HepG2 (cell line): Measurements from ENCODE around the gene SH2D6. TPM values are rescaled to one million over a fixed set of nuclear protein-coding genes. Genes with fewer than 3 reads are reported as not detected.

Source experiments
- ATAC-seq: fragments of 200-7000 bp; cut with Tn5 transposase; 3 replicates; pipeline ENCODE4 v1.9.1; 2020; ENCODE audit warnings: mild to moderate bottlenecking, moderate library complexity
- BruUV-seq: library from RNA; stranded (reverse); fragments of 400-500 nt; replicated peaks from 2 replicates; lab custom pipeline; 2021; lab: Mats Ljungman, UMichigan
- CTCF ChIA-PET: fragments of 300-600 bp; formaldehyde crosslinking; extraction: SDS; loops from one replicate; lab custom pipeline; 2021; ENCODE audit warnings: low total read pairs, inconsistent platforms, low intra/inter-chr PET ratio; lab: Yijun Ruan, JAX
- POLR2A ChIA-PET: fragments of 350-600 bp; sonication (Branson Sonifier 250); formaldehyde crosslinking; loops from one replicate; lab custom pipeline; 2020; ENCODE audit warnings: antibody characterized with exemption, inconsistent platforms; lab: Yijun Ruan, JAX
- DNase-seq: peaks from one replicate; pipeline ENCODE4 v3.0.0-alpha.2; 2015; ENCODE audit warnings: low spot score
- FAIRE-seq: peaks from 3 replicates; lab custom pipeline; 2011; peaks lifted over from hg19 to GRCh38; lab: Jason Lieb, UNC
- H2AFZ ChIP-seq: one replicate; pipeline ENCODE4 v1.6.1; 2011; ENCODE audit warnings: low read length, inconsistent platforms
- H3K27ac ChIP-seq: fragments of 300-600 bp; 3 replicates; pipeline ENCODE4 v1.8.0; 2011; ENCODE audit warnings: mixed run types, mild to moderate bottlenecking, mixed read lengths, low read length, inconsistent platforms; ENCODE audit not compliant: insufficient read depth; ENCODE audit errors: extremely low read length
- H3K27me3 ChIP-seq, 2 experiments: fragments of 200-600 bp in 1 of 2; 2 replicates in 1 of 2; 3 replicates in 1 of 2; pipeline versions ENCODE4 v1.6.0 to v1.8.0; 2011; ENCODE audit warnings: low read length in 2 of 2, mild to moderate bottlenecking in 2 of 2, moderate library complexity in 2 of 2, inconsistent platforms in 1 of 2; ENCODE audit not compliant: insufficient read depth in 2 of 2, control insufficient read depth in 1 of 2
- H3K36me3 ChIP-seq, 2 experiments: fragments of 200-600 bp in 1 of 2; replicated peaks in 1 of 2; 2 replicates in 1 of 2; 3 replicates in 1 of 2; pipeline versions ENCODE4 v1.5.1 to v1.8.0; 2011; ENCODE audit warnings: low read length in 2 of 2, inconsistent platforms in 1 of 2; ENCODE audit not compliant: insufficient read depth in 2 of 2, control insufficient read depth in 1 of 2
- H3K4me1 ChIP-seq: 2 replicates; pipeline ENCODE4 v1.5.1; 2012; ENCODE audit warnings: low read length, inconsistent platforms; ENCODE audit not compliant: insufficient read depth
- H3K4me2 ChIP-seq: 2 replicates; pipeline ENCODE4 v1.6.0; 2011; ENCODE audit warnings: low read depth, low read length, inconsistent platforms
- H3K4me3 ChIP-seq, 3 experiments: fragments of 200-600 bp in 1 of 3; sonication (generic), shearing (Covaris generic) in 1 of 3; replicated peaks in 1 of 3; 2 replicates each; pipeline ENCODE4 v1.5.1; 2011 to 2016; ENCODE audit warnings: low read length in 3 of 3, inconsistent platforms in 2 of 3, low read depth in 2 of 3, mild to moderate bottlenecking in 2 of 3, control low read depth in 1 of 3, mixed read lengths in 1 of 3; ENCODE audit not compliant: insufficient read depth in 1 of 3
- H3K79me2 ChIP-seq: one replicate; pipeline ENCODE4 v1.6.1; 2011; ENCODE audit warnings: low read length, inconsistent platforms; ENCODE audit not compliant: insufficient read depth
- H3K9ac ChIP-seq: 2 replicates; pipeline ENCODE4 v1.6.0; 2011; ENCODE audit warnings: mild to moderate bottlenecking, low read depth, low read length, inconsistent platforms; ENCODE audit not compliant: insufficient read depth
- H3K9me3 ChIP-seq: 2 replicates; pipeline ENCODE4 v1.5.1; 2012; ENCODE audit warnings: mild to moderate bottlenecking, low read length
- H4K20me1 ChIP-seq: 2 replicates; pipeline ENCODE4 v1.6.0; 2011; ENCODE audit warnings: inconsistent platforms, mild to moderate bottlenecking, low read length, moderate library complexity; ENCODE audit not compliant: insufficient read depth
- CHD4 ChIP-seq: fragments of 200-600 bp; sonication (generic); IDR thresholded peaks from 2 replicates; pipeline ENCODE4 v1.7.0; 2017; ENCODE audit warnings: mild to moderate bottlenecking, low read length, borderline replicate concordance
- GABPB1 ChIP-seq: IDR thresholded peaks from 2 replicates; pipeline ENCODE4 v1.6.1; 2016; ENCODE audit warnings: mild to moderate bottlenecking, missing genetic modification reagents, moderate library complexity, missing compliant biosample characterization
- HNF4A ChIP-seq: sonication (generic); formaldehyde crosslinking; IDR thresholded peaks from 2 replicates; pipeline ENCODE4 v1.4.0; 2020; ENCODE audit warnings: missing genetic modification reagents
- HNRNPK ChIP-seq: fragments of 200-400 bp; formaldehyde crosslinking; IDR thresholded peaks from 2 replicates; pipeline ENCODE4 v1.6.1; 2018; ENCODE audit warnings: low read length, low read depth, moderate library complexity, mild to moderate bottlenecking; ENCODE audit not compliant: poor library complexity, severe bottlenecking
- IRF2 ChIP-seq: IDR thresholded peaks from 2 replicates; pipeline ENCODE4 v1.6.1; 2018; ENCODE audit warnings: missing genetic modification reagents, missing compliant biosample characterization
- MAZ ChIP-seq, 2 experiments: sonication (generic) in 1 of 2; formaldehyde crosslinking in 1 of 2; IDR thresholded peaks; 2 replicates each; pipeline versions ENCODE4 v1.5.0 to v1.6.1; 2012 to 2020; ENCODE audit warnings: low read depth in 2 of 2, mild to moderate bottlenecking in 2 of 2, borderline replicate concordance in 1 of 2, improper control_type of control experiment in 1 of 2, low read length in 1 of 2, missing genetic modification reagents in 1 of 2, moderate library complexity in 1 of 2
- NFIB ChIP-seq: sonication (generic); formaldehyde crosslinking; IDR thresholded peaks from 2 replicates; pipeline ENCODE4 v1.9.0; 2021; ENCODE audit warnings: missing genetic modification reagents, mild to moderate bottlenecking, borderline replicate concordance
- NRL ChIP-seq: sonication (generic); formaldehyde crosslinking; IDR thresholded peaks from 2 replicates; pipeline ENCODE4 v1.5.0; 2020; ENCODE audit warnings: missing genetic modification reagents, mild to moderate bottlenecking, moderate library complexity, borderline replicate concordance
- RBM22 ChIP-seq: fragments of 200-400 bp; formaldehyde crosslinking; optimal IDR thresholded peaks from 2 replicates; pipeline ENCODE3; 2017; ENCODE audit warnings: mild to moderate bottlenecking, low read length, moderate library complexity
- RFX1 ChIP-seq: fragments of 450-650 bp; IDR thresholded peaks from 2 replicates; pipeline ENCODE4 v1.6.1; 2017
- ZBTB21 ChIP-seq: sonication (generic); formaldehyde crosslinking; IDR thresholded peaks from 2 replicates; pipeline ENCODE4 v1.4.0; 2020; ENCODE audit warnings: missing genetic modification reagents
- ZBTB34 ChIP-seq: sonication (generic); formaldehyde crosslinking; IDR thresholded peaks from 2 replicates; pipeline ENCODE4 v1.8.0; 2022; ENCODE audit warnings: mild to moderate bottlenecking, missing genetic modification reagents
- ZBTB7B ChIP-seq: sonication (generic); formaldehyde crosslinking; IDR thresholded peaks from 2 replicates; pipeline ENCODE4 v1.4.0; 2020; ENCODE audit warnings: missing genetic modification reagents
- ZKSCAN1 ChIP-seq: fragments of 150-350 bp; IDR thresholded peaks from 2 replicates; pipeline ENCODE4 v1.6.1; 2014; ENCODE audit warnings: low read length
- ZNF101 ChIP-seq: sonication (generic); formaldehyde crosslinking; IDR thresholded peaks from 2 replicates; pipeline ENCODE4 v1.4.0; 2020; ENCODE audit warnings: mild to moderate bottlenecking, low read depth, missing genetic modification reagents, borderline replicate concordance
- ZNF614 ChIP-seq: IDR thresholded peaks from 2 replicates; pipeline ENCODE4 v1.6.1; 2018; ENCODE audit warnings: missing biosample characterization, missing genetic modification reagents, inconsistent platforms, borderline replicate concordance
- ZNF703 ChIP-seq: sonication (generic); formaldehyde crosslinking; IDR thresholded peaks from 2 replicates; pipeline ENCODE4 v1.5.1; 2020; ENCODE audit warnings: missing genetic modification reagents, mild to moderate bottlenecking, moderate library complexity, borderline replicate concordance
- ZNF747 ChIP-seq: sonication (generic); formaldehyde crosslinking; IDR thresholded peaks from 2 replicates; pipeline ENCODE4 v1.8.1; 2023; ENCODE audit warnings: missing genetic modification reagents, mild to moderate bottlenecking, borderline replicate concordance
- ZNF768 ChIP-seq: sonication (generic); formaldehyde crosslinking; IDR thresholded peaks from 2 replicates; pipeline ENCODE4 v1.4.0; 2020; ENCODE audit warnings: missing genetic modification reagents
- ZNF790 ChIP-seq: sonication (generic); formaldehyde crosslinking; IDR thresholded peaks from 2 replicates; pipeline ENCODE4 v1.8.0; 2022; ENCODE audit warnings: missing genetic modification reagents, mild to moderate bottlenecking, borderline replicate concordance
- ZSCAN21 ChIP-seq: sonication (generic); formaldehyde crosslinking; IDR thresholded peaks from 2 replicates; pipeline ENCODE4 v1.8.0; 2022; ENCODE audit warnings: mild to moderate bottlenecking, missing genetic modification reagents, moderate library complexity, borderline replicate concordance
- WGBS: methylation state at CpG from one replicate; pipeline ENCODE4 v1.1.6; 2017; ENCODE audit warnings: low lambda C conversion rate; 5-methylcytosine and 5-hydroxymethylcytosine counted together
- in situ Hi-C: cut with HindIII; loops from 2 replicates; pipeline ENCODE4 v1.10.0; 2017; ENCODE audit warnings: low pct_unique_long_range_greater_than_20kb; ENCODE audit not compliant: extremely low pct_ligation_motif_present
- intact Hi-C: fragments of 100-400 bp; cut with micrococcal nuclease; formaldehyde crosslinking; loops from one replicate; pipeline ENCODE4 v1.10.0; 2022; ENCODE audit not compliant: unreplicated experiment
- polyA plus RNA-seq, 8 experiments: library from polyadenylated mRNA; depleted of rRNA in 3 of 8; stranded (reverse) in 7 of 8; unstranded in 1 of 8; fragments of >200 nt; fragmentation: Illumina TruSeq in 4 of 8; extraction: Trizol in 4 of 8; gene quantifications; 2 replicates each; pipeline versions ENCODE4 v1.2.1 to v1.2.3, GENCODE V29; 2011 to 2016; ENCODE audit warnings: low read depth in 4 of 8, missing spikeins in 1 of 8, mixed read lengths in 1 of 8; ENCODE audit not compliant: insufficient read depth in 1 of 8
- total RNA-seq, 5 experiments: library from RNA; depleted of rRNA; stranded (reverse); fragments of >200 nt; fragmentation: Illumina TruSeq; extraction: Trizol; gene quantifications; 2 replicates each; pipeline ENCODE4 v1.2.3, GENCODE V29; 2016; ENCODE audit warnings: low read depth in 1 of 5

The SH2D6 gene
- total and polyA plus RNA-seq, 2 of the 13 experiments (the other 11 are each of a cell fraction or from before 2014, with no cell fraction given), result 0.11 to 0.26 TPM

- in situ Hi-C loops (no loop called here), intact Hi-C loops (loop anchor here (2.0 kb wide), 1 partner anchor 49 kb away; no protein-coding TSS in a partner anchor)
- Histone ChIP-seq H3K36me3 (no peaks in the 10 kb centered on the region), H3K4me3 (no peak overlapping the region), H3K27me3 (no peaks in the 10 kb centered on the region), H3K9ac (no peak overlapping the region), H2AFZ (no peak overlapping the region), H4K20me1 (no peaks in the 10 kb centered on the region), H3K4me1 (peaks cover 74% of the 10 kb centered on the region), H3K27ac (no peak overlapping the region), H3K79me2 (peaks cover 4% of the 10 kb centered on the region), H3K4me2 (peak overlapping the region; percentile 56), H3K9me3 (no peaks in the 10 kb centered on the region)
- ATAC-seq (no peak), FAIRE-seq (no peak), DNase-seq (no peak)
- BruUV-seq, result no TSS peak
- CTCF ChIA-PET, result no interaction called here
- POLR2A ChIA-PET, result interaction anchor here (0.9 to 3.0 kb wide), 7 partner anchors 48 to 148 kb away, joined by 3 to 18 read pairs (median 4); partner anchors contain the start of genes ELMOD3, GGCX, MAT2A and RETSAT
- 92% methylated on average over 44 of the region's 44 CpGs for WGBS
- TF ChIP-seq GABPB1 (CRISPR knock-in tag), result 0 out of 2 replicates have a peak, but pooled peaks have one; percentile 6
- 0 out of 2 replicates have a peak, but pooled peaks have one; percentile 4 for TF ChIP-seq NRL (CRISPR knock-in tag)
- peak; percentile 12; the same call in 1 of the 2 replicates for TF ChIP-seq ZNF703 (CRISPR knock-in tag)
- no peak for TF ChIP-seq HNF4A (CRISPR knock-in tag)
- TF ChIP-seq ZNF614 (CRISPR knock-in tag), result no peak
- TF ChIP-seq ZBTB21 (CRISPR knock-in tag), result no peak
- peak; percentile 21 for TF ChIP-seq HNRNPK
- peak; percentile 22; the same call in 1 of the 2 replicates for TF ChIP-seq ZNF768 (CRISPR knock-in tag)
- no peak for TF ChIP-seq ZNF790 (CRISPR knock-in tag)
- TF ChIP-seq RFX1, result no peak
- TF ChIP-seq ZKSCAN1, result 0 out of 2 replicates have a peak, but pooled peaks have one; percentile 32
- no peak for TF ChIP-seq ZBTB34 (CRISPR knock-in tag)
- TF ChIP-seq ZSCAN21 (CRISPR knock-in tag), result no peak
- peak; percentile 53 for TF ChIP-seq CHD4
- peak; percentile 42; the same call in 1 of the 2 replicates for TF ChIP-seq NFIB (CRISPR knock-in tag)
- TF ChIP-seq MAZ (IDR thresholded peaks at IDR 0.05; ENCODE audit: borderline replicate concordance, low read depth, low read length), result no peak
- no peak for TF ChIP-seq MAZ (CRISPR knock-in tag; IDR thresholded peaks at IDR 0.05; ENCODE audit: low read depth)
- TF ChIP-seq ZNF747, result no peak
- no peak for TF ChIP-seq IRF2
- 0 out of 2 replicates have a peak, but pooled peaks have one; percentile 1 for TF ChIP-seq ZBTB7B
- TF ChIP-seq ZNF101 (CRISPR knock-in tag), result no peak
- no peak for TF ChIP-seq RBM22
Measured at GRCh38 chr2:85413592-85414420, 4.7 kb upstream of the SH2D6 start.
